ENCODE data around the gene WNT3A. TPM values are rescaled to one million over a fixed set of nuclear protein-coding genes. Genes with fewer than 3 reads are reported as not detected.

Gene WNT3A
- total RNA-seq, 2 donors from 2014 or later = 0.11 to 0.46 TPM

- peak; percentile 53 for DNase-seq
- H3K27ac ChIP-seq (ENCODE audit: low read depth, low read length) = no peak overlapping the region
- Mint-ChIP-seq H3K9me3 (no peaks in the 10 kb centered on the region), H3K27ac (no peak overlapping the region), H3K4me3 (no peak overlapping the region), H3K4me1 (peaks cover 9% of the 10 kb centered on the region), H3K36me3 (ENCODE audit: low read depth) (no peaks in the 10 kb centered on the region), H3K27me3 (ENCODE audit: insufficient read depth) (peaks cover 91% of the 10 kb centered on the region)
- H3K27me3 ChIP-seq (ENCODE audit: control insufficient read depth, insufficient read depth, low read length, poor library complexity, severe bottlenecking) = peaks cover 76% of the 10 kb centered on the region
- no peak overlapping the region for H3K9ac ChIP-seq (ENCODE audit: extremely low read depth, low read length, poor library complexity, severe bottlenecking)
- H3K4me1 ChIP-seq (ENCODE audit: control insufficient read depth, insufficient read depth, low read length) = no peaks in the 10 kb centered on the region
- H3K9me3 ChIP-seq (ENCODE audit: control insufficient read depth, low read length) = no peaks in the 10 kb centered on the region
- no peak for TF ChIP-seq CTCF (conservative IDR thresholded peaks at IDR 0.05)
- H3K36me3 ChIP-seq (ENCODE audit: control insufficient read depth, insufficient read depth, low read length) = no peaks in the 10 kb centered on the region
- no peak overlapping the region for H3K4me3 ChIP-seq (ENCODE audit: low read length)
- WGBS, 2 experiments (ENCODE audit: insufficient coverage in 1 of 2, insufficient read length in 1 of 2) = 87 to 94% methylated on average over 11 to 21 of the region's 21 CpGs
Observed at GRCh38 chr1:228009828-228010775, 3.3 kb downstream of the WNT3A start.

GRCh38 chr1:228010921-228011320, 4.1 kb downstream of the WNT3A start:
- H3K9ac ChIP-seq (ENCODE audit: extremely low read depth, low read length, poor library complexity, severe bottlenecking) = no peak overlapping the region
- Mint-ChIP-seq H3K4me1 (peaks cover 5% of the 10 kb centered on the region), H3K9me3 (no peaks in the 10 kb centered on the region), H3K4me3 (no peak overlapping the region), H3K27me3 (ENCODE audit: insufficient read depth) (peaks cover 84% of the 10 kb centered on the region), H3K27ac (no peak overlapping the region), H3K36me3 (ENCODE audit: low read depth) (no peaks in the 10 kb centered on the region)
- no peak overlapping the region for H3K4me3 ChIP-seq (ENCODE audit: low read length)
- no peaks in the 10 kb centered on the region for H3K36me3 ChIP-seq (ENCODE audit: control insufficient read depth, insufficient read depth, low read length)
- no peaks in the 10 kb centered on the region for H3K9me3 ChIP-seq (ENCODE audit: control insufficient read depth, low read length)
- 91 to 93% methylated on average over 7 of the region's 7 CpGs for WGBS, 2 experiments (ENCODE audit: insufficient coverage in 1 of 2, insufficient read length in 1 of 2)
- H3K4me1 ChIP-seq (ENCODE audit: control insufficient read depth, insufficient read depth, low read length) = no peaks in the 10 kb centered on the region
- H3K27me3 ChIP-seq (ENCODE audit: control insufficient read depth, insufficient read depth, low read length, poor library complexity, severe bottlenecking) = peaks cover 68% of the 10 kb centered on the region
- no peak for DNase-seq
- TF ChIP-seq CTCF (conservative IDR thresholded peaks at IDR 0.05) = no peak
- H3K27ac ChIP-seq (ENCODE audit: low read depth, low read length) = no peak overlapping the region

- Mint-ChIP-seq H3K27ac (no peak overlapping the region), H3K4me3 (no peak overlapping the region), H3K36me3 (ENCODE audit: low read depth) (no peaks in the 10 kb centered on the region), H3K27me3 (ENCODE audit: insufficient read depth) (peaks cover 84% of the 10 kb centered on the region), H3K4me1 (peaks cover 5% of the 10 kb centered on the region), H3K9me3 (no peaks in the 10 kb centered on the region)
- Histone ChIP-seq H3K27me3 (ENCODE audit: control insufficient read depth, insufficient read depth, low read length, poor library complexity, severe bottlenecking) (peaks cover 61% of the 10 kb centered on the region), H3K4me3 (ENCODE audit: low read length) (no peak overlapping the region), H3K27ac (ENCODE audit: low read depth, low read length) (no peak overlapping the region), H3K9me3 (ENCODE audit: control insufficient read depth, low read length) (no peaks in the 10 kb centered on the region), H3K4me1 (ENCODE audit: control insufficient read depth, insufficient read depth, low read length) (no peaks in the 10 kb centered on the region), H3K36me3 (ENCODE audit: control insufficient read depth, insufficient read depth, low read length) (no peaks in the 10 kb centered on the region), H3K9ac (ENCODE audit: extremely low read depth, low read length, poor library complexity, severe bottlenecking) (no peak overlapping the region)
- peak; percentile 43 for DNase-seq
- no peak for TF ChIP-seq CTCF (conservative IDR thresholded peaks at IDR 0.05)
- WGBS, 2 experiments (ENCODE audit: insufficient coverage in 1 of 2, insufficient read length in 1 of 2) = 87 to 96% methylated on average over 9 to 16 of the region's 16 CpGs
Observed at GRCh38 chr1:228011721-228012311, 5.0 kb downstream of the WNT3A start.
